Loucy (cell line): ENCODE data around the gene LAMB4.

Experiments
- H2AFZ ChIP-seq: fragments of 200-600 bp; sonication (generic); 2 replicates; pipeline ENCODE4 v1.6.0; 2016; ENCODE audit warnings: antibody characterized with exemption, mild to moderate bottlenecking, low read length, moderate library complexity
- H3F3A ChIP-seq: fragments of 200-600 bp; 2 replicates; pipeline ENCODE4 v1.6.0; 2016; ENCODE audit warnings: antibody characterized with exemption, low read depth, mild to moderate bottlenecking
- H3K27me3 ChIP-seq: fragments of 200-600 bp; sonication (generic); 2 replicates; pipeline ENCODE4 v1.6.1; 2014; ENCODE audit warnings: low read length, mild to moderate bottlenecking; ENCODE audit not compliant: insufficient read depth, poor library complexity, severe bottlenecking
- H3K36me3 ChIP-seq: fragments of 200-600 bp; sonication (generic); 2 replicates; pipeline ENCODE4 v1.6.1; 2016; ENCODE audit warnings: low read length; ENCODE audit not compliant: insufficient read depth
- H3K4me1 ChIP-seq: fragments of 200-600 bp; sonication (generic); 2 replicates; pipeline ENCODE4 v1.5.1; 2014; ENCODE audit warnings: low read length, mild to moderate bottlenecking; ENCODE audit not compliant: insufficient read depth, poor library complexity, severe bottlenecking
- H3K4me2 ChIP-seq: fragments of 200-600 bp; sonication (generic); 2 replicates; pipeline ENCODE4 v1.6.0; 2014; ENCODE audit warnings: antibody characterized with exemption, low read length, low read depth, mild to moderate bottlenecking; ENCODE audit not compliant: poor library complexity, severe bottlenecking
- H3K4me3 ChIP-seq: fragments of 200-600 bp; sonication (generic); 2 replicates; pipeline ENCODE4 v1.5.1; 2014; ENCODE audit warnings: low read length, mild to moderate bottlenecking, mixed read lengths; ENCODE audit not compliant: poor library complexity, severe bottlenecking
- H3K79me2 ChIP-seq: fragments of 200-600 bp; sonication (generic); 2 replicates; pipeline ENCODE4 v1.6.1; 2014; ENCODE audit warnings: low read length; ENCODE audit not compliant: insufficient read depth
- H3K9ac ChIP-seq: fragments of 200-600 bp; sonication (generic); 2 replicates; pipeline ENCODE4 v1.6.0; 2014; ENCODE audit warnings: mild to moderate bottlenecking, low read depth, low read length, moderate library complexity; ENCODE audit not compliant: poor library complexity, severe bottlenecking
- H3K9me2 ChIP-seq: fragments of 200-600 bp; sonication (generic); replicated peaks from 2 replicates; pipeline ENCODE4 v1.6.1; 2016; ENCODE audit warnings: low read depth, low read length, mixed read lengths
- H3K9me3 ChIP-seq: fragments of 200-600 bp; sonication (generic); 2 replicates; pipeline ENCODE4 v1.6.1; 2014; ENCODE audit warnings: mild to moderate bottlenecking, antibody characterized with exemption, low read length, low read depth; ENCODE audit not compliant: insufficient read depth
- H4K20me1 ChIP-seq: fragments of 200-600 bp; sonication (generic); 2 replicates; pipeline ENCODE4 v1.6.0; 2014; ENCODE audit warnings: antibody characterized with exemption, low read length, mild to moderate bottlenecking; ENCODE audit not compliant: insufficient read depth, poor library complexity, severe bottlenecking
- CTCF ChIP-seq: fragments of 200-600 bp; sonication (generic); conservative IDR thresholded peaks from 2 replicates; pipeline ENCODE4 v1.5.1; 2014; ENCODE audit warnings: mild to moderate bottlenecking, antibody characterized with exemption, low read length
- EZH2phosphoT487 ChIP-seq: fragments of 200-600 bp; IDR thresholded peaks from 2 replicates; pipeline ENCODE4 v1.6.1; 2018; ENCODE audit warnings: antibody characterized with exemption, mild to moderate bottlenecking, moderate library complexity, borderline replicate concordance

The LAMB4 gene

GRCh38 chr7:107982918-107983389 lies 147.2 kb downstream of the LAMB4 start:
- no peaks in the 10 kb centered on the region for H4K20me1 ChIP-seq
- no peaks in the 10 kb centered on the region for H3K79me2 ChIP-seq
- H3K36me3 ChIP-seq = no peaks in the 10 kb centered on the region
- H3K4me1 ChIP-seq = no peaks in the 10 kb centered on the region
- no peaks in the 10 kb centered on the region for H3F3A ChIP-seq
- H3K4me3 ChIP-seq = no peak overlapping the region
- TF ChIP-seq CTCF (peak; percentile 43), EZH2phosphoT487 (no peak)
- no peak overlapping the region for H3K4me2 ChIP-seq
- no peaks in the 10 kb centered on the region for H3K9me2 ChIP-seq
- H2AFZ ChIP-seq = no peak overlapping the region
- H3K9ac ChIP-seq = no peak overlapping the region
- H3K27me3 ChIP-seq = no peaks in the 10 kb centered on the region
- no peaks in the 10 kb centered on the region for H3K9me3 ChIP-seq

- Histone ChIP-seq H3F3A (no peaks in the 10 kb centered on the region), H3K4me2 (no peak overlapping the region), H3K36me3 (no peaks in the 10 kb centered on the region), H3K4me1 (no peaks in the 10 kb centered on the region), H3K9ac (no peak overlapping the region), H3K27me3 (no peaks in the 10 kb centered on the region), H3K9me2 (no peaks in the 10 kb centered on the region), H3K79me2 (no peaks in the 10 kb centered on the region), H4K20me1 (no peaks in the 10 kb centered on the region), H3K9me3 (no peaks in the 10 kb centered on the region), H3K4me3 (no peak overlapping the region), H2AFZ (no peak overlapping the region)
- TF ChIP-seq EZH2phosphoT487 (no peak), CTCF (no peak)
Observed at GRCh38 chr7:107982042-107982840, 147.9 kb downstream of the LAMB4 start.

GRCh38 chr7:107981466-107981865 lies 148.7 kb downstream of the LAMB4 start:
- no peak overlapping the region for H3K4me3 ChIP-seq
- TF ChIP-seq EZH2phosphoT487 (no peak), CTCF (no peak)
- H2AFZ ChIP-seq = no peak overlapping the region
- no peaks in the 10 kb centered on the region for H3K27me3 ChIP-seq
- H3K9me3 ChIP-seq = no peaks in the 10 kb centered on the region
- H3K4me1 ChIP-seq = no peaks in the 10 kb centered on the region
- H3K9ac ChIP-seq = no peak overlapping the region
- no peak overlapping the region for H3K4me2 ChIP-seq
- no peaks in the 10 kb centered on the region for H3K36me3 ChIP-seq
- H4K20me1 ChIP-seq = no peaks in the 10 kb centered on the region
- no peaks in the 10 kb centered on the region for H3F3A ChIP-seq
- no peaks in the 10 kb centered on the region for H3K9me2 ChIP-seq
- H3K79me2 ChIP-seq = no peaks in the 10 kb centered on the region
